ENCODE measurements around the gene TMEM266. TPM values are rescaled to one million over a fixed set of nuclear protein-coding genes. Genes with fewer than 3 reads are reported as not detected.

The TMEM266 gene
- total RNA-seq, 1 donor from 2014 or later: 1.4 TPM

GRCh38 chr15:76252249-76252648 is 192.5 kb downstream of the TMEM266 start:
- intact Hi-C loops (cut with DNase I): no loop called here
- Histone ChIP-seq H3K4me3 (no peak overlapping the region), H3K36me3 (no peaks in the 10 kb centered on the region), H3K27ac (no peak overlapping the region), H3K27me3 (ENCODE audit: low read depth) (no peaks in the 10 kb centered on the region), H3K4me1 (no peaks in the 10 kb centered on the region), H3K9me3 (peaks cover 7% of the 10 kb centered on the region)
- DNase-seq (no peak), ATAC-seq (no peak)
- TF ChIP-seq CTCF (IDR thresholded peaks at IDR 0.05): no peak

- intact Hi-C loops (cut with DNase I): no loop called here
- no peak for DNase-seq
- H3K27me3 ChIP-seq (ENCODE audit: low read depth): no peaks in the 10 kb centered on the region
Observed at GRCh38 chr15:76253691-76254473, 194.1 kb downstream of the TMEM266 start.

More at GRCh38 chr15:76253691-76254473, 194.1 kb downstream of the TMEM266 start:
- Histone ChIP-seq H3K36me3 (peaks cover 2% of the 10 kb centered on the region), H3K9me3 (peaks cover 7% of the 10 kb centered on the region), H3K27ac (no peak overlapping the region), H3K4me3 (no peak overlapping the region), H3K4me1 (no peaks in the 10 kb centered on the region)
- TF ChIP-seq CTCF (IDR thresholded peaks at IDR 0.05): no peak
- ATAC-seq: no peak

Other genes starting within 250 kb of the TMEM266 start
- 29.0 TPM for gene UBE2Q2, start 216.5 kb upstream of the TMEM266 start, total RNA-seq
- gene FBXO22, start 156.1 kb upstream of the TMEM266 start, total RNA-seq: 20.4 TPM
- gene NRG4, start 47.6 kb upstream of the TMEM266 start, total RNA-seq: 2.2 TPM

Measured in lower lobe of right lung (tissue), 2 donors.